CD14-positive monocyte (primary cell): ENCODE data around the gene NLRC5. TPM values are rescaled to one million over a fixed set of nuclear protein-coding genes. Genes with fewer than 3 reads are reported as not detected.

ENCODE experiments used
- DNase-seq, 3 donors: peaks; one replicate each; pipeline ENCODE4 v3.0.0-alpha.2; 2011 to 2022
- H2AFZ ChIP-seq: 2 replicates; pipeline ENCODE4 v1.6.0; 2012; ENCODE audit warnings: mild to moderate bottlenecking, low read depth, low read length, inconsistent platforms; ENCODE audit not compliant: insufficient read depth, poor library complexity, severe bottlenecking
- H3K27ac ChIP-seq, 2 donors: 1 replicate in 1 of 2; 2 replicates in 1 of 2; pipeline ENCODE4 v1.5.1; 2012 to 2013; ENCODE audit warnings: low read length in 2 of 2, control low read depth in 1 of 2, inconsistent platforms in 1 of 2, low read depth in 1 of 2, mild to moderate bottlenecking in 1 of 2
- H3K27me3 ChIP-seq, 2 donors: one replicate each; pipeline versions ENCODE4 v1.6.0 to v1.6.1; 2011 to 2013; ENCODE audit warnings: low read length in 2 of 2; ENCODE audit not compliant: control insufficient read depth in 2 of 2, insufficient read depth in 2 of 2
- H3K36me3 ChIP-seq, 2 donors: replicated peaks in 1 of 2; 1 replicate in 1 of 2; 2 replicates in 1 of 2; pipeline versions ENCODE4 v1.5.1 to v1.6.1; 2012 to 2013; ENCODE audit warnings: low read length in 2 of 2, control low read depth in 1 of 2, inconsistent platforms in 1 of 2, mild to moderate bottlenecking in 1 of 2; ENCODE audit not compliant: insufficient read depth in 2 of 2, control insufficient read depth in 1 of 2
- H3K4me1 ChIP-seq, 2 donors: 1 replicate in 1 of 2; 2 replicates in 1 of 2; pipeline versions ENCODE4 v1.5.1 to v1.6.1; 2012 to 2013; ENCODE audit warnings: low read length in 2 of 2, control low read depth in 1 of 2, inconsistent platforms in 1 of 2, mild to moderate bottlenecking in 1 of 2, moderate library complexity in 1 of 2; ENCODE audit not compliant: insufficient read depth in 2 of 2, control insufficient read depth in 1 of 2
- H3K4me2 ChIP-seq: replicated peaks from 2 replicates; pipeline ENCODE3; 2012; ENCODE audit warnings: low read length, moderate library complexity, mild to moderate bottlenecking; ENCODE audit not compliant: poor library complexity, severe bottlenecking; ENCODE audit errors: extremely low read depth
- H3K4me3 ChIP-seq, 3 experiments: fragments of 200-600 bp in 1 of 3; sonication (generic) in 1 of 3; replicated peaks in 1 of 3; 1 replicate in 2 of 3; 2 replicates in 1 of 3; pipeline ENCODE4 v1.5.1; 2011 to 2013; ENCODE audit warnings: low read length in 3 of 3, mild to moderate bottlenecking in 3 of 3, control low read depth in 2 of 3, low read depth in 2 of 3, inconsistent platforms in 1 of 3, moderate library complexity in 1 of 3
- H3K79me2 ChIP-seq: 2 replicates; pipeline ENCODE4 v1.6.0; 2012; ENCODE audit warnings: mild to moderate bottlenecking, control low read depth, inconsistent platforms, low read length, moderate library complexity; ENCODE audit not compliant: insufficient read depth
- H3K9ac ChIP-seq: 2 replicates; pipeline ENCODE4 v1.6.0; 2017; ENCODE audit warnings: low read length, mild to moderate bottlenecking; ENCODE audit not compliant: insufficient read depth, poor library complexity, severe bottlenecking
- H3K9me3 ChIP-seq, 2 donors: replicated peaks in 1 of 2; 1 replicate in 1 of 2; 2 replicates in 1 of 2; pipeline versions ENCODE4 v1.5.1 to v1.6.1; 2012 to 2013; ENCODE audit warnings: low read length in 2 of 2, control low read depth in 1 of 2; ENCODE audit not compliant: control insufficient read depth in 1 of 2, insufficient read depth in 1 of 2
- H4K20me1 ChIP-seq: 2 replicates; pipeline ENCODE4 v1.6.0; 2012; ENCODE audit warnings: mild to moderate bottlenecking, low read length, control low read depth, moderate library complexity; ENCODE audit not compliant: insufficient read depth
- H3K27ac Mint-ChIP-seq, 7 donors: one replicate each; pipeline ENCODE4 v1.8.0; 2020; ENCODE audit warnings: mild to moderate bottlenecking in 7 of 7, mixed read lengths in 7 of 7, moderate library complexity in 6 of 7, inconsistent platforms in 2 of 7
- H3K27me3 Mint-ChIP-seq, 3 donors: one replicate each; pipeline ENCODE4 v1.8.0; 2021 to 2022; ENCODE audit warnings: low read depth in 3 of 3, mild to moderate bottlenecking in 3 of 3, mixed read lengths in 3 of 3, moderate library complexity in 3 of 3, inconsistent platforms in 1 of 3
- H3K36me3 Mint-ChIP-seq, 2 donors: one replicate each; pipeline ENCODE4 v1.8.0; 2020; ENCODE audit warnings: mixed read lengths in 2 of 2, inconsistent platforms in 1 of 2, mild to moderate bottlenecking in 1 of 2
- H3K4me1 Mint-ChIP-seq: one replicate; pipeline ENCODE4 v1.8.0; 2020; ENCODE audit warnings: mild to moderate bottlenecking, mixed read lengths
- H3K4me3 Mint-ChIP-seq, 2 donors: one replicate each; pipeline ENCODE4 v1.8.0; 2020; ENCODE audit warnings: mild to moderate bottlenecking in 2 of 2, mixed read lengths in 2 of 2, moderate library complexity in 1 of 2
- H3K9me3 Mint-ChIP-seq, 7 donors: one replicate each; pipeline ENCODE4 v1.8.0; 2020 to 2022; ENCODE audit warnings: mixed read lengths in 7 of 7, mild to moderate bottlenecking in 6 of 7, moderate library complexity in 6 of 7, inconsistent platforms in 2 of 7
- WGBS: methylation state at CpG from one replicate; pipeline ENCODE4 v1.1.5; 2013; ENCODE audit warnings: missing lambda C conversion rate; ENCODE audit not compliant: insufficient coverage; 5-methylcytosine and 5-hydroxymethylcytosine counted together
- intact Hi-C, 2 donors: fragments of 100-400 bp; cut with micrococcal nuclease; formaldehyde crosslinking; loops; one replicate each; pipeline versions ENCODE4 v1.15.0 to v1.15.1; 2023
- polyA plus RNA-seq, 3 donors: library from polyadenylated mRNA; depleted of rRNA in 1 of 3; unstranded in 2 of 3; stranded (reverse) in 1 of 3; fragments of 300-500 nt in 2 of 3; fragments of >200 nt in 1 of 3; fragmentation: Illumina TruSeq in 2 of 3; gene quantifications; 1 replicate in 2 of 3; 2 replicates in 1 of 3; pipeline ENCODE4 v1.2.3, GENCODE V29; 2012 to 2021
- TF ChIP-seq, protein P1 (sequence below): fragments of 200-600 bp; IDR thresholded peaks from one replicate; pipeline ENCODE4 v1.8.0; 2022; ENCODE audit warnings: antibody characterized with exemption, mild to moderate bottlenecking

Gene NLRC5
- polyA plus RNA-seq, 3 donors = 10.3 to 171 (median 21.6) TPM

DNA sequence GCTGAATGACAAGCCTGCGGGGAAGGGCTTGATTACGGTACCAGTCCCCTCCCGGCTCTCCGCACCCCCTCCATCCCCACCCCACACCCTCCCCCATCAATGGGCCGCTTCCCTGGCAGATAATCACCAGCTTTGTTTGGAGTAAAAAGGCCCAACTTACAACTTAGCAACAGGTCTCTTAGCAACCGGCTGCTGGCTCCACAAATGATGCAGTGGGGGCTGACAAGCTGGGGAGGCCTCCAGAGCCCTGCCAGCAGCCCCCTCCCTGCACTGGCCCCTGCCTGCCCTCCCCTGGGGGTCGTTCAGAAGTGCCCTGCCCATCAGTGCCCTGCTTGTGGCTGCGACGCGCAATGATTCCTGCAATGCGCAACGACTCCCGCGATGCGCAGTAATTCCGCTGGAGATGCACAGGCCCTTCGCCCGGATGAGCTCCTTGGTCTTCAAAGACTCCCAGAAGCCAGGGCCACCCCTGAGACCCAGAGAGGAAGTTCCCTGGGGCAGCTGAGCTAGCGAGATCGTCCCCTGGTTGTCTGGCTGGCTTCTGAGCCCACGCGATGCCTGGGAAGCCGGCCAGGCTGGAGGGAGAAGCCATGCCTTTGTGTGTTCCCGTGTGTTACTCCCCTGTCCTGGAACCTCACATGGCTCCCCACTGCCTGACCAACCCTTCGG is 126.3 kb downstream of the NLRC5 start:
- intact Hi-C loops = no loop called here
- no peaks in the 10 kb centered on the region for H3K9me3 ChIP-seq
- no peaks in the 10 kb centered on the region for H3K4me1 ChIP-seq
- H3K9me3 Mint-ChIP-seq = no peaks in the 10 kb centered on the region
- no peaks in the 10 kb centered on the region for H3K4me1 Mint-ChIP-seq
- peaks cover 12% of the 10 kb centered on the region for H3K79me2 ChIP-seq
- peak overlapping the region in 4 of 7 donors; percentile 25 to 56 (median 36) for H3K27ac Mint-ChIP-seq
- H3K4me2 ChIP-seq = no peak overlapping the region
- 87% methylated on average over 23 of the region's 25 CpGs for WGBS
- H3K4me3 Mint-ChIP-seq = no peak overlapping the region
- H3K4me3 ChIP-seq = no peak overlapping the region
- TF ChIP-seq, protein P1, sequence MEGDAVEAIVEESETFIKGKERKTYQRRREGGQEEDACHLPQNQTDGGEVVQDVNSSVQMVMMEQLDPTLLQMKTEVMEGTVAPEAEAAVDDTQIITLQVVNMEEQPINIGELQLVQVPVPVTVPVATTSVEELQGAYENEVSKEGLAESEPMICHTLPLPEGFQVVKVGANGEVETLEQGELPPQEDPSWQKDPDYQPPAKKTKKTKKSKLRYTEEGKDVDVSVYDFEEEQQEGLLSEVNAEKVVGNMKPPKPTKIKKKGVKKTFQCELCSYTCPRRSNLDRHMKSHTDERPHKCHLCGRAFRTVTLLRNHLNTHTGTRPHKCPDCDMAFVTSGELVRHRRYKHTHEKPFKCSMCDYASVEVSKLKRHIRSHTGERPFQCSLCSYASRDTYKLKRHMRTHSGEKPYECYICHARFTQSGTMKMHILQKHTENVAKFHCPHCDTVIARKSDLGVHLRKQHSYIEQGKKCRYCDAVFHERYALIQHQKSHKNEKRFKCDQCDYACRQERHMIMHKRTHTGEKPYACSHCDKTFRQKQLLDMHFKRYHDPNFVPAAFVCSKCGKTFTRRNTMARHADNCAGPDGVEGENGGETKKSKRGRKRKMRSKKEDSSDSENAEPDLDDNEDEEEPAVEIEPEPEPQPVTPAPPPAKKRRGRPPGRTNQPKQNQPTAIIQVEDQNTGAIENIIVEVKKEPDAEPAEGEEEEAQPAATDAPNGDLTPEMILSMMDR = no peak
- no peaks in the 10 kb centered on the region for H3K27me3 ChIP-seq
- no peak for DNase-seq
- H2AFZ ChIP-seq = no peak overlapping the region
- no peak overlapping the region for H3K9ac ChIP-seq
- peaks cover under 1% of the 10 kb centered on the region for H4K20me1 ChIP-seq
- H3K36me3 Mint-ChIP-seq = peaks cover 60 to 90% of the 10 kb centered on the region in 2 donors
- H3K27me3 Mint-ChIP-seq = peaks cover 0 to 2% (median 0%) of the 10 kb centered on the region in 3 donors
- H3K27ac ChIP-seq = no peak overlapping the region
- H3K36me3 ChIP-seq = peaks cover 75 to 91% of the 10 kb centered on the region in 2 donors

DNA sequence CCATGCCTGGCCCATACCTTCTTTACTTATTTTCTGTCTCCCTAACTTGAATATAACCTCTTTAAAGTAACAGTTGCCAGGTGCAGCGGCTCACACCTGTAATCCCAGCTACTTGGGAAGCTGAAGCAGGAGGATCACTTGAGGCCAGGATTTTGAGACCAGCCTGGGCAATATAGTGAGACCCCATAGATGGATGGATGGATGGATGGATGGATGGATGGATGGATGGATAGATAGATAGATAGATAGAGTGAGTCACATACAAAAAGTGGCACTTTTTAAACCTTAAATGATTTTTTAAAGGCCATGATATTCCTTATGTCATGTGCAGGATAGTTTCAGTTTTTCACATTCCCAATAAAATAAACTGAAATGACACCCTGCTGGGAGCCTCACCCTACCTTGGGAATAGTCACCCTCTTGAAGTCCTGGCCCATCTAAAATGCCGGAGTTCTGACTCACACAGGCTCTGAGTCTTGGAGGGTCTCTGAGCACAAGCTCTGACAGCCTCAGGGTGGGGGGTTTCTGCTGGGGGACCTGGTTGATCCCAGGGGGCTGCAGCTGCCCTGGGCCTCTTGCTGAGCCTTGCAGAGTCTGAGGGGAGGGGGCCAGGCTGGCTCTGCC is 129.2 kb downstream of the NLRC5 start:
- H3K4me1 ChIP-seq = peaks cover 5% of the 10 kb centered on the region in 2 donors
- no peak overlapping the region for H2AFZ ChIP-seq
- Mint-ChIP-seq H3K4me1 (peaks cover 8% of the 10 kb centered on the region), H3K9me3 (no peaks in the 10 kb centered on the region), H3K27ac (peak overlapping the region in 2 of 7 donors; percentile 18 to 83), H3K36me3 (peaks cover 72 to 94% of the 10 kb centered on the region in 2 donors), H3K4me3 (no peak overlapping the region), H3K27me3 (peaks cover 0 to 2% (median 1%) of the 10 kb centered on the region in 3 donors)
- TF ChIP-seq, protein P1 = no peak
- no peak overlapping the region for H3K4me3 ChIP-seq
- H3K4me2 ChIP-seq = no peak overlapping the region
- H3K36me3 ChIP-seq = peaks cover 82 to 95% of the 10 kb centered on the region in 2 donors
- no peak for DNase-seq
- no peaks in the 10 kb centered on the region for H3K9me3 ChIP-seq
- H4K20me1 ChIP-seq = no peaks in the 10 kb centered on the region
- H3K79me2 ChIP-seq = no peaks in the 10 kb centered on the region
- intact Hi-C loops = no loop called here
- 100% methylated on average over 1 of the region's 2 CpGs for WGBS
- no peaks in the 10 kb centered on the region for H3K27me3 ChIP-seq
- H3K27ac ChIP-seq = no peak overlapping the region
- H3K9ac ChIP-seq = no peak overlapping the region
